HG03460 (cell line): ENCODE measurements around the gene DONSON.
"Not testable (repeated sequence)": the region's sequence is repeated elsewhere in the genome, so short reads cannot be mapped to it uniquely, and the experiment has no call there.

Source experiments
- ATAC-seq: cut with Tn5 transposase; IDR thresholded peaks from one replicate; pipeline ENCODE4 v1.9.1; 2021; ENCODE audit not compliant: unreplicated experiment

The DONSON gene

GRCh38 chr21:33588485-33589335 lies at the start of gene DONSON:
DONSON (minus strand) TSS chr21:33588684; CDS start chr21:33588641, 43 bp downstream.
- ATAC-seq: peak; percentile 86

- ATAC-seq: no peak
Observed at GRCh38 chr21:33634254-33634653, 45.8 kb upstream of the DONSON start.

GRCh38 chr21:33626151-33626550 lies 37.7 kb upstream of the DONSON start:
- not testable (repeated sequence) for ATAC-seq

- ATAC-seq: no peak
Observed at GRCh38 chr21:33622253-33622652, 33.8 kb upstream of the DONSON start.

GRCh38 chr21:33619726-33620125 lies 31.2 kb upstream of the DONSON start:
- ATAC-seq: no peak

- ATAC-seq: no peak
Observed at GRCh38 chr21:33618407-33618806, 29.9 kb upstream of the DONSON start.

- ATAC-seq: not testable (repeated sequence)
Observed at GRCh38 chr21:33617565-33617964, 29.1 kb upstream of the DONSON start.

GRCh38 chr21:33611006-33611744 lies 22.7 kb upstream of the DONSON start:
- no peak for ATAC-seq

- ATAC-seq: no peak
Observed at GRCh38 chr21:33608559-33608958, 20.1 kb upstream of the DONSON start.

GRCh38 chr21:33598051-33598450 lies 9.6 kb upstream of the DONSON start:
- no peak for ATAC-seq

GRCh38 chr21:33587792-33588484 lies 546 bp downstream of the DONSON start:
- peak; percentile 21 for ATAC-seq

GRCh38 chr21:33586927-33587326 lies 1.6 kb downstream of the DONSON start:
- no peak for ATAC-seq

- ATAC-seq: no peak
Observed at GRCh38 chr21:33584455-33584854, 4.0 kb downstream of the DONSON start.

GRCh38 chr21:33578959-33579542 lies 9.4 kb downstream of the DONSON start:
- ATAC-seq: no peak

GRCh38 chr21:33578214-33578613 lies 10.3 kb downstream of the DONSON start:
- ATAC-seq: no peak

GRCh38 chr21:33576741-33577141 lies 11.7 kb downstream of the DONSON start:
- ATAC-seq: not testable (repeated sequence)

- ATAC-seq: no peak
Observed at GRCh38 chr21:33572350-33572749, 16.1 kb downstream of the DONSON start.

GRCh38 chr21:33569991-33570390 lies 18.5 kb downstream of the DONSON start:
- no peak for ATAC-seq

- no peak for ATAC-seq
Observed at GRCh38 chr21:33568448-33568847, 20.0 kb downstream of the DONSON start.

GRCh38 chr21:33567914-33568313 lies 20.6 kb downstream of the DONSON start:
- ATAC-seq: no peak

- no peak for ATAC-seq
Observed at GRCh38 chr21:33566514-33566913, 22.0 kb downstream of the DONSON start.
